K562 (cell line): ENCODE results near the gene ZFYVE28. TPM values are rescaled to one million over a fixed set of nuclear protein-coding genes. Genes with fewer than 3 reads are reported as not detected.

ENCODE experiments used
- FIP1L1 ChIP-seq: fragments of 200-400 bp; formaldehyde crosslinking; IDR thresholded peaks from 2 replicates; pipeline ENCODE4 v1.6.1; 2018; ENCODE audit warnings: mild to moderate bottlenecking, low read depth, low read length; ENCODE audit not compliant: poor library complexity, severe bottlenecking
- FOXK2 ChIP-seq, 2 experiments: fragments of 450-650 bp; IDR thresholded peaks in 1 of 2; conservative IDR thresholded peaks in 1 of 2; 2 replicates each; pipeline ENCODE4 v1.6.1; 2016; ENCODE audit warnings: low read depth in 2 of 2, mild to moderate bottlenecking in 1 of 2
- FOXM1 ChIP-seq, 2 experiments: fragments of 450-650 bp in 1 of 2; sonication (generic) in 1 of 2; formaldehyde crosslinking in 1 of 2; IDR thresholded peaks; 2 replicates each; pipeline versions ENCODE4 v1.6.1 to v1.9.0; 2017 to 2022; ENCODE audit warnings: low read depth in 2 of 2, mild to moderate bottlenecking in 2 of 2, missing genetic modification reagents in 1 of 2, moderate library complexity in 1 of 2
- HMGN3 ChIP-seq: IDR thresholded peaks from 2 replicates; pipeline ENCODE4 v1.6.1; 2011; ENCODE audit warnings: borderline replicate concordance, low read depth, mild to moderate bottlenecking, mixed read lengths, low read length; ENCODE audit not compliant: insufficient read length; ENCODE audit errors: extremely low read depth
- POLR2G ChIP-seq: fragments of 200-400 bp; formaldehyde crosslinking; IDR thresholded peaks from 2 replicates; pipeline ENCODE4 v1.6.1; 2017; ENCODE audit warnings: low read depth, mild to moderate bottlenecking, antibody characterized with exemption, low read length, moderate library complexity
- SMARCA4 ChIP-seq: fragments of 450-650 bp; IDR thresholded peaks from 2 replicates; pipeline ENCODE4 v1.6.1; 2016
- ZFP30 ChIP-seq: fragments of 250-450 bp; sonication (Bioruptor Pico); IDR thresholded peaks from 2 replicates; pipeline ENCODE4 v1.8.0; 2022; ENCODE audit warnings: moderate library complexity, mild to moderate bottlenecking, inconsistent platforms, borderline replicate concordance
- polyA plus RNA-seq, 8 experiments: library from polyadenylated mRNA; depleted of rRNA in 4 of 8; stranded (reverse) in 5 of 8; unstranded in 3 of 8; fragments of >200 nt; fragmentation: Nextera tagmentation in 2 of 8; fragmentation: Illumina TruSeq in 1 of 8; extraction: Ambion mirVana in 2 of 8; extraction: Trizol in 1 of 8; gene quantifications; 2 replicates each; pipeline versions ENCODE4 v1.2.1 to v1.2.3, GENCODE V29; 2011 to 2014; ENCODE audit warnings: inconsistent platforms in 1 of 8, missing spikeins in 1 of 8
- total RNA-seq, 7 experiments: library from RNA; depleted of rRNA in 6 of 7; stranded (reverse); fragments of >200 nt in 6 of 7; fragmentation: Illumina TruSeq in 2 of 7; extraction: Trizol in 2 of 7; gene quantifications; 2 replicates each; pipeline versions ENCODE4 v1.2.1 to v1.2.3, GENCODE V29; 2011 to 2021; ENCODE audit warnings: low replicate concordance in 1 of 7
- TF ChIP-seq, protein P1 (sequence below): fragments of 450-650 bp; formaldehyde crosslinking; conservative IDR thresholded peaks from 2 replicates; pipeline ENCODE4 v1.4.0; 2022; ENCODE audit warnings: mild to moderate bottlenecking, missing genetic modification characterization
- TF ChIP-seq, protein P2 (sequence below): sonication (generic); formaldehyde crosslinking; IDR thresholded peaks from 2 replicates; pipeline ENCODE4 v1.8.1; 2023; ENCODE audit warnings: mild to moderate bottlenecking, missing genetic modification reagents

The ZFYVE28 gene
- total and polyA plus RNA-seq, 9 of the 15 experiments (the other 6 are each of a cell fraction or from before 2014, with no cell fraction given) = 1.3 to 24.8 (median 8.9) TPM

DNA sequence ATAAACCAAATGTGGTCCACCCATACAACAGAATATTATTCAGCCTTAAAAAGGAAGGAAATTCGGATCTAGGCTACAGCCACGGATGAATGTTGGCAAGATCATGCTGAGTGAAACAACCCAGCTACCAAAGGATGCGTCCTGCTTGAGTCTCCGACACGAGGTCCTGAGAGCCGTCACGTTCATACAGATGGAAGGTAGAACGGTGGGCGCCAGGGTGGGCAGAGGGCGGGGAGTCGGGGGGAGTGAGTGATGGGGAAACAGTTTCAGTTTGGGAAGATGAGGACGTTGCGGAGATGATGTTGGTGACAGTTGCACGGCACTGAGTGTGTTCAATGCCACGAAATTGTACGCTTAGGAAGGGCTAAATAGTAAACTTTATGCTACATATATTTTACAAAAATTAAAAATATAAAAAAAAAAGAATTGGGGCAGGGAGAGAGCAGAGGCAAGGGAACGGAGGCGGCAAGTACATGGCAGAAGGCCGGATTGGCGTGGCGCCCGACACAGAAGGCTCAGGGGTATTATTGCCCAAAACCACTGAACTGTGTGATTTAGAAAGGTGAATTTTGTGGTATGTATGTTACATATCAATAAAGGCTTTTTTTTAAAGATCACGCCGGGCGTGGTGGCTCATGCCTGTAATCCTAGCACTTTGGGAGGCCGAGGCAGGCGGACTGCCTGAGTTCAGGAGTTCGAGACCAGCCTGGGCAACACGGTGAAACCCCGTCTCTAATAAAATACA is 141.7 kb downstream of the ZFYVE28 start (continued):
- no peak for TF ChIP-seq ZFP30 (CRISPR knock-in tag)
- TF ChIP-seq FOXM1 (IDR thresholded peaks at IDR 0.05; ENCODE audit: low read depth) = no peak
- no peak for TF ChIP-seq FOXM1 (CRISPR knock-in tag; IDR thresholded peaks at IDR 0.05; ENCODE audit: low read depth)
- TF ChIP-seq HMGN3 = no peak
- no peak for TF ChIP-seq FIP1L1
- no peak for TF ChIP-seq POLR2G
- TF ChIP-seq, protein P1, sequence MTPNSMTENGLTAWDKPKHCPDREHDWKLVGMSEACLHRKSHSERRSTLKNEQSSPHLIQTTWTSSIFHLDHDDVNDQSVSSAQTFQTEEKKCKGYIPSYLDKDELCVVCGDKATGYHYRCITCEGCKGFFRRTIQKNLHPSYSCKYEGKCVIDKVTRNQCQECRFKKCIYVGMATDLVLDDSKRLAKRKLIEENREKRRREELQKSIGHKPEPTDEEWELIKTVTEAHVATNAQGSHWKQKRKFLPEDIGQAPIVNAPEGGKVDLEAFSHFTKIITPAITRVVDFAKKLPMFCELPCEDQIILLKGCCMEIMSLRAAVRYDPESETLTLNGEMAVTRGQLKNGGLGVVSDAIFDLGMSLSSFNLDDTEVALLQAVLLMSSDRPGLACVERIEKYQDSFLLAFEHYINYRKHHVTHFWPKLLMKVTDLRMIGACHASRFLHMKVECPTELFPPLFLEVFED = no peak
- TF ChIP-seq FOXK2 (conservative IDR thresholded peaks at IDR 0.05 in 1 of 2, IDR thresholded peaks at IDR 0.05 in 1 of 2; ENCODE audit: low read depth in 2 of 2) = no peak
- TF ChIP-seq SMARCA4 = no peak
- TF ChIP-seq, protein P2, sequence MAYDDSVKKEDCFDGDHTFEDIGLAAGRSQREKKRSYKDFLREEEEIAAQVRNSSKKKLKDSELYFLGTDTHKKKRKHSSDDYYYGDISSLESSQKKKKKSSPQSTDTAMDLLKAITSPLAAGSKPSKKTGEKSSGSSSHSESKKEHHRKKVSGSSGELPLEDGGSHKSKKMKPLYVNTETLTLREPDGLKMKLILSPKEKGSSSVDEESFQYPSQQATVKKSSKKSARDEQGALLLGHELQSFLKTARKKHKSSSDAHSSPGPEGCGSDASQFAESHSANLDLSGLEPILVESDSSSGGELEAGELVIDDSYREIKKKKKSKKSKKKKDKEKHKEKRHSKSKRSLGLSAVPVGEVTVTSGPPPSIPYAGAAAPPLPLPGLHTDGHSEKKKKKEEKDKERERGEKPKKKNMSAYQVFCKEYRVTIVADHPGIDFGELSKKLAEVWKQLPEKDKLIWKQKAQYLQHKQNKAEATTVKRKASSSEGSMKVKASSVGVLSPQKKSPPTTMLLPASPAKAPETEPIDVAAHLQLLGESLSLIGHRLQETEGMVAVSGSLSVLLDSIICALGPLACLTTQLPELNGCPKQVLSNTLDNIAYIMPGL (CRISPR knock-in tag) = no peak
